A549 (cell line): ENCODE measurements around the gene MLC1.

Experiments
- BHLHE40 ChIP-seq: IDR thresholded peaks from 2 replicates; pipeline ENCODE4 v1.6.1; 2012; ENCODE audit warnings: low read depth, low read length, inconsistent platforms
- CBX2 ChIP-seq: fragments of 200-600 bp; sonication (generic); IDR thresholded peaks from 2 replicates; pipeline ENCODE4 v1.6.1; 2016; ENCODE audit warnings: low read depth, mild to moderate bottlenecking, borderline replicate concordance
- CTCF ChIP-seq: fragments of >200 bp; sonication (Bioruptor Twin); formaldehyde crosslinking; IDR thresholded peaks from 3 replicates; pipeline ENCODE4 v1.5.1; 2016
- EP300 ChIP-seq, 2 experiments: fragments of >200 bp; sonication (Bioruptor Twin); formaldehyde crosslinking; IDR thresholded peaks; 2 replicates in 1 of 2; 3 replicates in 1 of 2; pipeline ENCODE4 v1.6.1; 2016 to 2017
- HOXA7 ChIP-seq: fragments of 250-450 bp; sonication (Bioruptor Pico); IDR thresholded peaks from 2 replicates; pipeline ENCODE4 v1.5.0; 2020; ENCODE audit warnings: mild to moderate bottlenecking, moderate library complexity
- MAFK ChIP-seq: fragments of 450-650 bp; IDR thresholded peaks from 2 replicates; pipeline ENCODE4 v1.6.1; 2014; ENCODE audit not compliant: partially characterized antibody
- MYC ChIP-seq: IDR thresholded peaks from 2 replicates; pipeline ENCODE4 v1.6.1; 2012; ENCODE audit warnings: mild to moderate bottlenecking, inconsistent platforms, low read length, improper control_type of control experiment, borderline replicate concordance
- RCOR1 ChIP-seq: fragments of 150-350 bp; IDR thresholded peaks from 2 replicates; pipeline ENCODE4 v1.6.1; 2014; ENCODE audit warnings: antibody characterized with exemption, low read length, low read depth
- ZC3H11A ChIP-seq: fragments of 450-650 bp; IDR thresholded peaks from 2 replicates; pipeline ENCODE4 v1.6.1; 2014; ENCODE audit warnings: antibody characterized with exemption, mild to moderate bottlenecking
- TF ChIP-seq, protein P1 (sequence below): fragments of 200-600 bp; sonication (generic); IDR thresholded peaks from 2 replicates; pipeline ENCODE4 v1.6.1; 2016; ENCODE audit warnings: antibody characterized with exemption, mild to moderate bottlenecking, moderate library complexity
- TF ChIP-seq, protein P2 (sequence below): fragments of 250-450 bp; sonication (Bioruptor Pico); IDR thresholded peaks from 2 replicates; pipeline ENCODE4 v1.5.0; 2021; ENCODE audit warnings: mild to moderate bottlenecking, moderate library complexity, borderline replicate concordance
- TF ChIP-seq, protein P3 (sequence below): IDR thresholded peaks from 2 replicates; pipeline ENCODE4 v1.6.1; 2012

- TF ChIP-seq CTCF, result no peak
- no peak for TF ChIP-seq BHLHE40
- no peak for TF ChIP-seq HOXA7 (CRISPR knock-in tag)
- TF ChIP-seq MAFK, result no peak
- TF ChIP-seq MYC, result no peak
- no peak for TF ChIP-seq EP300 (IDR thresholded peaks at IDR 0.05)
- no peak for TF ChIP-seq RCOR1
- no peak for TF ChIP-seq CBX2
- TF ChIP-seq, protein P1, sequence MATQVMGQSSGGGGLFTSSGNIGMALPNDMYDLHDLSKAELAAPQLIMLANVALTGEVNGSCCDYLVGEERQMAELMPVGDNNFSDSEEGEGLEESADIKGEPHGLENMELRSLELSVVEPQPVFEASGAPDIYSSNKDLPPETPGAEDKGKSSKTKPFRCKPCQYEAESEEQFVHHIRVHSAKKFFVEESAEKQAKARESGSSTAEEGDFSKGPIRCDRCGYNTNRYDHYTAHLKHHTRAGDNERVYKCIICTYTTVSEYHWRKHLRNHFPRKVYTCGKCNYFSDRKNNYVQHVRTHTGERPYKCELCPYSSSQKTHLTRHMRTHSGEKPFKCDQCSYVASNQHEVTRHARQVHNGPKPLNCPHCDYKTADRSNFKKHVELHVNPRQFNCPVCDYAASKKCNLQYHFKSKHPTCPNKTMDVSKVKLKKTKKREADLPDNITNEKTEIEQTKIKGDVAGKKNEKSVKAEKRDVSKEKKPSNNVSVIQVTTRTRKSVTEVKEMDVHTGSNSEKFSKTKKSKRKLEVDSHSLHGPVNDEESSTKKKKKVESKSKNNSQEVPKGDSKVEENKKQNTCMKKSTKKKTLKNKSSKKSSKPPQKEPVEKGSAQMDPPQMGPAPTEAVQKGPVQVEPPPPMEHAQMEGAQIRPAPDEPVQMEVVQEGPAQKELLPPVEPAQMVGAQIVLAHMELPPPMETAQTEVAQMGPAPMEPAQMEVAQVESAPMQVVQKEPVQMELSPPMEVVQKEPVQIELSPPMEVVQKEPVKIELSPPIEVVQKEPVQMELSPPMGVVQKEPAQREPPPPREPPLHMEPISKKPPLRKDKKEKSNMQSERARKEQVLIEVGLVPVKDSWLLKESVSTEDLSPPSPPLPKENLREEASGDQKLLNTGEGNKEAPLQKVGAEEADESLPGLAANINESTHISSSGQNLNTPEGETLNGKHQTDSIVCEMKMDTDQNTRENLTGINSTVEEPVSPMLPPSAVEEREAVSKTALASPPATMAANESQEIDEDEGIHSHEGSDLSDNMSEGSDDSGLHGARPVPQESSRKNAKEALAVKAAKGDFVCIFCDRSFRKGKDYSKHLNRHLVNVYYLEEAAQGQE, result no peak
- TF ChIP-seq, protein P2, sequence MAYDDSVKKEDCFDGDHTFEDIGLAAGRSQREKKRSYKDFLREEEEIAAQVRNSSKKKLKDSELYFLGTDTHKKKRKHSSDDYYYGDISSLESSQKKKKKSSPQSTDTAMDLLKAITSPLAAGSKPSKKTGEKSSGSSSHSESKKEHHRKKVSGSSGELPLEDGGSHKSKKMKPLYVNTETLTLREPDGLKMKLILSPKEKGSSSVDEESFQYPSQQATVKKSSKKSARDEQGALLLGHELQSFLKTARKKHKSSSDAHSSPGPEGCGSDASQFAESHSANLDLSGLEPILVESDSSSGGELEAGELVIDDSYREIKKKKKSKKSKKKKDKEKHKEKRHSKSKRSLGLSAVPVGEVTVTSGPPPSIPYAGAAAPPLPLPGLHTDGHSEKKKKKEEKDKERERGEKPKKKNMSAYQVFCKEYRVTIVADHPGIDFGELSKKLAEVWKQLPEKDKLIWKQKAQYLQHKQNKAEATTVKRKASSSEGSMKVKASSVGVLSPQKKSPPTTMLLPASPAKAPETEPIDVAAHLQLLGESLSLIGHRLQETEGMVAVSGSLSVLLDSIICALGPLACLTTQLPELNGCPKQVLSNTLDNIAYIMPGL, result no peak
- TF ChIP-seq ZC3H11A, result no peak
- TF ChIP-seq, protein P3, sequence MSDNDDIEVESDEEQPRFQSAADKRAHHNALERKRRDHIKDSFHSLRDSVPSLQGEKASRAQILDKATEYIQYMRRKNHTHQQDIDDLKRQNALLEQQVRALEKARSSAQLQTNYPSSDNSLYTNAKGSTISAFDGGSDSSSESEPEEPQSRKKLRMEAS, result no peak
Observed at GRCh38 chr22:50062509-50063135, 22.6 kb downstream of the MLC1 start.
